ENCODE data around the gene MBD3L2B.

- TF ChIP-seq POLR2AphosphoS5 (IDR thresholded peaks at IDR 0.05; ENCODE audit: low read depth) (no peak), CTCF (conservative IDR thresholded peaks at IDR 0.05; ENCODE audit: low read depth in 2 of 2) (no peak), EZH2 (IDR thresholded peaks at IDR 0.05; ENCODE audit: low read depth, unreplicated experiment) (no peak), EZH2phosphoT487 (IDR thresholded peaks at IDR 0.05; ENCODE audit: unreplicated experiment) (no peak), CREB1 (CRISPR knock-in tag; IDR thresholded peaks at IDR 0.05; ENCODE audit: low read depth) (no peak)
Observed at GRCh38 chr19:6996810-6997209, 24.4 kb downstream of the MBD3L2B start.
